Parietal lobe (tissue), 1 donor: ENCODE results near the gene NUP43. TPM values are rescaled to one million over a fixed set of nuclear protein-coding genes. Genes with fewer than 3 reads are reported as not detected.

Source experiments
- total RNA-seq: library from RNA; depleted of rRNA; stranded (reverse); fragments of >200 nt; gene quantifications from one replicate; pipeline ENCODE4 v1.2.3, GENCODE V29; 2014

Gene NUP43
- 22.2 TPM for total RNA-seq

GRCh38 chr6:149746147-149746946 is at the start of gene NUP43:
Gene NUP43 (minus strand): TSS chr6:149746529. CDS start chr6:149746495, 34 bp downstream.

GRCh38 chr6:149749594-149750135 is 3.3 kb upstream of the NUP43 start, which contains the start of gene PCMT1:
Gene PCMT1 (plus strand): TSS chr6:149749741. CDS start chr6:149749902, 161 bp downstream.

GRCh38 chr6:149717588-149718458 is 28.5 kb downstream of the NUP43 start, which contains the start of gene LATS1:
Gene LATS1 (minus strand): TSS chr6:149718101. CDS start chr6:149702126, 15,975 bp downstream.

Other genes starting within 250 kb of the NUP43 start
- gene PPIL4, start 200.5 kb downstream of the NUP43 start, total RNA-seq, result 44.8 TPM
- 20.7 TPM for gene GINM1, start 180.2 kb downstream of the NUP43 start, total RNA-seq
- 27.5 TPM for gene KATNA1, start 97.8 kb downstream of the NUP43 start, total RNA-seq
- gene LATS1, start 28.4 kb downstream of the NUP43 start, total RNA-seq, result 52.9 TPM
- 158 TPM for gene PCMT1, start 3.2 kb upstream of the NUP43 start, total RNA-seq
- 29.1 TPM for gene LRP11, start 117.8 kb upstream of the NUP43 start, total RNA-seq
- gene RAET1E, start 151.6 kb upstream of the NUP43 start, total RNA-seq, result not detected
- gene RAET1G, start 176.6 kb upstream of the NUP43 start, total RNA-seq, result not detected
- 3.4 TPM for gene ULBP2, start 195.5 kb upstream of the NUP43 start, total RNA-seq
- 1.9 TPM for gene ULBP1, start 217.4 kb upstream of the NUP43 start, total RNA-seq